MM.1S (cell line): Measurements from ENCODE around the gene C16orf46.

Experiments used
- EZH2 ChIP-seq: fragments of 300-600 bp; sonication (generic); optimal IDR thresholded peaks from 2 replicates; pipeline ENCODE3; 2017; ENCODE audit warnings: low read depth, mild to moderate bottlenecking, antibody characterized with exemption, low read length, mixed read lengths
- EZH2phosphoT487 ChIP-seq: fragments of 300-600 bp; sonication (generic); IDR thresholded peaks from 2 replicates; pipeline ENCODE4 v1.6.1; 2018; ENCODE audit warnings: antibody characterized with exemption, low read length
- TF ChIP-seq, protein P1 (sequence below): fragments of 300-600 bp; sonication (generic); IDR thresholded peaks from 2 replicates; pipeline ENCODE4 v1.5.1; 2016; ENCODE audit warnings: antibody characterized with exemption, low read length, mixed read lengths

DNA sequence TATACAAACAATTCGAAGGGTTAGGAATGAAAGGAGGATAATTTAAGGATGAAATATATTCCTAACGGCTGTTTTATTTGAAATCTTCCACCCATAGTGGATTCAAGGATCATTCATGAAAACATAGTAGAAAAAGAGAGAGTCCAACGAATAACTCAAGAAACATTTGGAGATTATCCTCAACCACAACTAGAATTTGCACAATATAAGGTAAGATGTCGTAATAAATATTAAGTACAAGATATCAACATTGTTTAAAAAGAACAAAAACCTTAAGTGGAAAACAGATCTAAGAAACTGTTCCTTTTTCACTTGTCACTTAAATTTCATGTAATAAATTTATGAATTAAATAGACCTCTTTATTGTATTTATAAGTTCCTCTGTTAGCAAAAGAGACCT, 50.6 kb downstream of the C16orf46 start:
- TF ChIP-seq, protein P1, sequence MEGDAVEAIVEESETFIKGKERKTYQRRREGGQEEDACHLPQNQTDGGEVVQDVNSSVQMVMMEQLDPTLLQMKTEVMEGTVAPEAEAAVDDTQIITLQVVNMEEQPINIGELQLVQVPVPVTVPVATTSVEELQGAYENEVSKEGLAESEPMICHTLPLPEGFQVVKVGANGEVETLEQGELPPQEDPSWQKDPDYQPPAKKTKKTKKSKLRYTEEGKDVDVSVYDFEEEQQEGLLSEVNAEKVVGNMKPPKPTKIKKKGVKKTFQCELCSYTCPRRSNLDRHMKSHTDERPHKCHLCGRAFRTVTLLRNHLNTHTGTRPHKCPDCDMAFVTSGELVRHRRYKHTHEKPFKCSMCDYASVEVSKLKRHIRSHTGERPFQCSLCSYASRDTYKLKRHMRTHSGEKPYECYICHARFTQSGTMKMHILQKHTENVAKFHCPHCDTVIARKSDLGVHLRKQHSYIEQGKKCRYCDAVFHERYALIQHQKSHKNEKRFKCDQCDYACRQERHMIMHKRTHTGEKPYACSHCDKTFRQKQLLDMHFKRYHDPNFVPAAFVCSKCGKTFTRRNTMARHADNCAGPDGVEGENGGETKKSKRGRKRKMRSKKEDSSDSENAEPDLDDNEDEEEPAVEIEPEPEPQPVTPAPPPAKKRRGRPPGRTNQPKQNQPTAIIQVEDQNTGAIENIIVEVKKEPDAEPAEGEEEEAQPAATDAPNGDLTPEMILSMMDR = no peak
- TF ChIP-seq EZH2phosphoT487 = no peak
- TF ChIP-seq EZH2 = no peak
